H9 (cell line): ENCODE results near the gene PRPF40A. TPM values are rescaled to one million over a fixed set of nuclear protein-coding genes. Genes with fewer than 3 reads are reported as not detected.
A peak's percentile ranks its signal among the peaks of the same experiment; 100 is the strongest.

Experiments used
- DNase-seq: peaks from one replicate; pipeline ENCODE4 v3.0.0-alpha.2; 2017
- H2AFZ ChIP-seq: one replicate; pipeline ENCODE4 v1.6.1; 2013; ENCODE audit warnings: mild to moderate bottlenecking, low read length, control low read depth, moderate library complexity
- H2AK5ac ChIP-seq: 2 replicates; pipeline ENCODE4 v1.6.1; 2013; ENCODE audit warnings: low read length, control low read depth, mixed read lengths; ENCODE audit not compliant: insufficient read length
- H2BK120ac ChIP-seq: one replicate; pipeline ENCODE4 v1.6.1; 2013; ENCODE audit warnings: low read depth, mild to moderate bottlenecking, low read length, control low read depth, inconsistent platforms; ENCODE audit not compliant: poor library complexity, severe bottlenecking
- H2BK12ac ChIP-seq: 2 replicates; pipeline ENCODE4 v1.6.1; 2013; ENCODE audit warnings: low read length, control low read depth, mixed read lengths, low read depth; ENCODE audit not compliant: insufficient read length
- H2BK15ac ChIP-seq: 2 replicates; pipeline ENCODE4 v1.6.1; 2013; ENCODE audit warnings: low read depth, low read length, control low read depth
- H2BK20ac ChIP-seq: one replicate; pipeline ENCODE4 v1.6.1; 2013; ENCODE audit warnings: low read depth, mild to moderate bottlenecking, low read length, control low read depth, inconsistent platforms; ENCODE audit not compliant: poor library complexity, severe bottlenecking
- H2BK5ac ChIP-seq: 2 replicates; pipeline ENCODE4 v1.6.1; 2013; ENCODE audit warnings: low read length, control low read depth, mixed read lengths; ENCODE audit not compliant: insufficient read length
- H3K14ac ChIP-seq: 2 replicates; pipeline ENCODE4 v1.6.1; 2013; ENCODE audit warnings: low read length, control low read depth; ENCODE audit not compliant: insufficient read depth
- H3K18ac ChIP-seq: 2 replicates; pipeline ENCODE4 v1.6.1; 2013; ENCODE audit warnings: low read depth, mild to moderate bottlenecking, mixed read lengths, low read length, control low read depth; ENCODE audit not compliant: insufficient read length
- H3K23ac ChIP-seq: 2 replicates; pipeline ENCODE4 v1.6.1; 2013; ENCODE audit warnings: low read length, control low read depth, mixed read lengths, low read depth; ENCODE audit not compliant: insufficient read length
- H3K23me2 ChIP-seq: 2 replicates; pipeline ENCODE4 v1.6.1; 2013; ENCODE audit warnings: low read depth, mild to moderate bottlenecking, mixed read lengths, low read length, control low read depth; ENCODE audit not compliant: insufficient read length, poor library complexity, severe bottlenecking
- H3K27ac ChIP-seq: 2 replicates; pipeline ENCODE4 v1.5.1; 2013; ENCODE audit warnings: low read length, control low read depth, mixed read lengths, low read depth; ENCODE audit not compliant: insufficient read length
- H3K27me3 ChIP-seq: 2 replicates; pipeline ENCODE4 v1.6.1; 2013; ENCODE audit warnings: low read length, control low read depth, inconsistent platforms; ENCODE audit not compliant: insufficient read depth
- H3K4ac ChIP-seq: 2 replicates; pipeline ENCODE4 v1.6.1; 2013; ENCODE audit warnings: low read depth, mild to moderate bottlenecking, control low read depth, inconsistent platforms, low read length, moderate library complexity
- H3K4me1 ChIP-seq: 2 replicates; pipeline ENCODE4 v1.6.1; 2013; ENCODE audit warnings: low read length, control low read depth, inconsistent platforms; ENCODE audit not compliant: insufficient read depth
- H3K4me2 ChIP-seq: 2 replicates; pipeline ENCODE4 v1.6.1; 2013; ENCODE audit warnings: low read length, control low read depth, mixed read lengths; ENCODE audit not compliant: insufficient read length, insufficient read depth
- H3K56ac ChIP-seq: 2 replicates; pipeline ENCODE4 v1.6.1; 2013; ENCODE audit warnings: low read depth, mild to moderate bottlenecking, mixed read lengths, low read length, control low read depth; ENCODE audit not compliant: insufficient read length
- H3K79me1 ChIP-seq: 2 replicates; pipeline ENCODE4 v1.6.1; 2013; ENCODE audit warnings: low read depth, mild to moderate bottlenecking, moderate library complexity, low read length, control low read depth, inconsistent platforms; ENCODE audit not compliant: insufficient read depth, poor library complexity, severe bottlenecking
- H3K79me2 ChIP-seq: 2 replicates; pipeline ENCODE4 v1.6.1; 2013; ENCODE audit warnings: low read length, control low read depth, inconsistent platforms; ENCODE audit not compliant: insufficient read depth
- H3K9ac ChIP-seq: 2 replicates; pipeline ENCODE4 v1.6.1; 2013; ENCODE audit warnings: low read length, control low read depth, mixed read lengths; ENCODE audit not compliant: insufficient read length; ENCODE audit errors: extremely low read depth
- H3K9me3 ChIP-seq: one replicate; pipeline ENCODE4 v1.6.1; 2013; ENCODE audit warnings: low read depth, low read length, inconsistent platforms; ENCODE audit not compliant: control insufficient read depth
- H3T11ph ChIP-seq: one replicate; pipeline ENCODE4 v1.6.1; 2013; ENCODE audit warnings: mild to moderate bottlenecking, low read length, control low read depth, inconsistent platforms
- H4K20me1 ChIP-seq: one replicate; pipeline ENCODE4 v1.6.1; 2013; ENCODE audit not compliant: control insufficient read depth, insufficient read length, insufficient read depth
- H4K5ac ChIP-seq: 2 replicates; pipeline ENCODE4 v1.6.1; 2013; ENCODE audit warnings: low read depth, mild to moderate bottlenecking, mixed read lengths, low read length, control low read depth; ENCODE audit not compliant: insufficient read length
- H4K8ac ChIP-seq: replicated peaks from 2 replicates; pipeline ENCODE4 v1.6.1; 2013; ENCODE audit warnings: low read length, control low read depth, mixed read lengths, low read depth; ENCODE audit not compliant: insufficient read length
- H4K91ac ChIP-seq: 2 replicates; pipeline ENCODE4 v1.6.1; 2013; ENCODE audit warnings: low read depth, mild to moderate bottlenecking, moderate library complexity, mixed read lengths, low read length, control low read depth; ENCODE audit not compliant: insufficient read length
- H3K27ac Mint-ChIP-seq, 3 experiments: 2 replicates in 2 of 3; 3 replicates in 1 of 3; pipeline ENCODE4 v1.8.0; 2020 to 2021; ENCODE audit warnings: mixed read lengths in 3 of 3, mild to moderate bottlenecking in 1 of 3, moderate library complexity in 1 of 3
- H3K27me3 Mint-ChIP-seq: 2 replicates; pipeline ENCODE4 v1.8.0; 2021; ENCODE audit warnings: low read depth, mild to moderate bottlenecking, moderate library complexity, mixed read lengths
- H3K36me3 Mint-ChIP-seq, 3 experiments: 2 replicates in 2 of 3; 3 replicates in 1 of 3; pipeline ENCODE4 v1.8.0; 2020 to 2021; ENCODE audit warnings: low read depth in 3 of 3, mixed read lengths in 3 of 3; ENCODE audit not compliant: insufficient read depth in 1 of 3
- H3K4me1 Mint-ChIP-seq, 2 experiments: 2 replicates each; pipeline ENCODE4 v1.8.0; 2020; ENCODE audit warnings: mixed read lengths in 2 of 2
- H3K4me3 Mint-ChIP-seq, 2 experiments: 2 replicates in 1 of 2; 3 replicates in 1 of 2; pipeline ENCODE4 v1.8.0; 2020 to 2021; ENCODE audit warnings: mild to moderate bottlenecking in 2 of 2, mixed read lengths in 2 of 2, moderate library complexity in 1 of 2
- H3K9me3 Mint-ChIP-seq, 2 experiments: 2 replicates in 1 of 2; 3 replicates in 1 of 2; pipeline ENCODE4 v1.8.0; 2020; ENCODE audit warnings: mild to moderate bottlenecking in 2 of 2, mixed read lengths in 2 of 2, moderate library complexity in 1 of 2
- WGBS: extraction: QIAGEN DNeasy Blood & Tissue Kit; methylation state at CpG from one replicate; pipeline ENCODE4 v1.1.7; 2013; ENCODE audit warnings: missing lambda C conversion rate, low lambda C conversion rate, mixed read lengths; ENCODE audit not compliant: insufficient read length; ENCODE audit errors: extremely low coverage; 5-methylcytosine and 5-hydroxymethylcytosine counted together
- total RNA-seq: library from RNA; stranded (reverse); gene quantifications from 2 replicates; pipeline ENCODE4 v1.2.1, GENCODE V29; 2021
- TF ChIP-seq, protein P1 (sequence below): fragments of 200-600 bp; sonication (generic); conservative IDR thresholded peaks from 3 replicates; pipeline ENCODE4 v1.8.0; 2021; ENCODE audit warnings: antibody characterized with exemption, mild to moderate bottlenecking

PRPF40A gene
- total RNA-seq, 1 experiment from 2014 or later = 158 TPM

DNA sequence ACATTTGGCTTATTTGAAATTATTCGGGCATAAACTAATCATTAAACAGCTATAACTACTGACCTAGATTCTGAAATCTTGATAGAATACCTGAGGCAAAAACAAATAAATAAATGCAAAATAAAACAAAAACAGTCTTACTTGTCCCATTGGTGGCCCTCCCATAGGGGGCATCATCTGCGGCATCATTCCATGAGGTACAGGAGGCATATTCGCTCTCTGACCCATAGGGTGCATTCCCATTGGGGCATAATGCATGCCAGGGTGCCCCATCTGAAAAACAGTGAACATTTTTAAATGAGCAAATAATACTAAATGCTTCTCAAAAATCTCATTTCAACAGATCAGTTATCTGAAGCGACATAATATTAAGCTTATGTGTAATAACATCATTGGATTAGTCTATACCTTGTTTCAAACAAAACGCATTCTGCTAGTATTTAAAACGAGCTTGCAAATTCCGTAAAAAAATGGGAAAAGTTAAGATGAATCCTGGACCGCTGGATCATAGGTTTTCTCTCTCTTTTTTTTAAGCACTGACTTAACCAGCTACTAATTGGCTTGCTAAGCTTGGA lies 1.3 kb downstream of the PRPF40A start:
- no peak overlapping the region for H4K8ac ChIP-seq
- TF ChIP-seq, protein P1, sequence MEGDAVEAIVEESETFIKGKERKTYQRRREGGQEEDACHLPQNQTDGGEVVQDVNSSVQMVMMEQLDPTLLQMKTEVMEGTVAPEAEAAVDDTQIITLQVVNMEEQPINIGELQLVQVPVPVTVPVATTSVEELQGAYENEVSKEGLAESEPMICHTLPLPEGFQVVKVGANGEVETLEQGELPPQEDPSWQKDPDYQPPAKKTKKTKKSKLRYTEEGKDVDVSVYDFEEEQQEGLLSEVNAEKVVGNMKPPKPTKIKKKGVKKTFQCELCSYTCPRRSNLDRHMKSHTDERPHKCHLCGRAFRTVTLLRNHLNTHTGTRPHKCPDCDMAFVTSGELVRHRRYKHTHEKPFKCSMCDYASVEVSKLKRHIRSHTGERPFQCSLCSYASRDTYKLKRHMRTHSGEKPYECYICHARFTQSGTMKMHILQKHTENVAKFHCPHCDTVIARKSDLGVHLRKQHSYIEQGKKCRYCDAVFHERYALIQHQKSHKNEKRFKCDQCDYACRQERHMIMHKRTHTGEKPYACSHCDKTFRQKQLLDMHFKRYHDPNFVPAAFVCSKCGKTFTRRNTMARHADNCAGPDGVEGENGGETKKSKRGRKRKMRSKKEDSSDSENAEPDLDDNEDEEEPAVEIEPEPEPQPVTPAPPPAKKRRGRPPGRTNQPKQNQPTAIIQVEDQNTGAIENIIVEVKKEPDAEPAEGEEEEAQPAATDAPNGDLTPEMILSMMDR = peak; percentile 89
- H2BK120ac ChIP-seq = no peak overlapping the region
- no peak overlapping the region for H3K23ac ChIP-seq
- Mint-ChIP-seq H3K4me3 (peak overlapping the region; percentile 97 to 99), H3K9me3 (no peaks in the 10 kb centered on the region; a peak in 3 of 5 replicates), H3K27me3 (no peaks in the 10 kb centered on the region), H3K4me1 (peaks cover 23% of the 10 kb centered on the region in 2 experiments), H3K27ac (peak overlapping the region in 2 of 3 experiments; percentile 68 to 99; a peak in 2 of 7 replicates), H3K36me3 (peaks cover 33 to 52% (median 51%) of the 10 kb centered on the region in 3 experiments)
- H2AFZ ChIP-seq = no peak overlapping the region
- no peaks in the 10 kb centered on the region; the same call in 1 of the 2 replicates for H3K4me1 ChIP-seq
- H2BK15ac ChIP-seq = no peak overlapping the region
- DNase-seq = peak; percentile 57
- H3K56ac ChIP-seq = no peak overlapping the region
- H4K20me1 ChIP-seq = no peaks in the 10 kb centered on the region
- H3K18ac ChIP-seq = no peak overlapping the region
- H3T11ph ChIP-seq = no peak overlapping the region
- H2BK20ac ChIP-seq = no peak overlapping the region
- peak overlapping the region; percentile 68 for H3K4me2 ChIP-seq
- no peak overlapping the region for H2AK5ac ChIP-seq
- H3K9ac ChIP-seq = peak overlapping the region; percentile 99
- no peak overlapping the region for H3K14ac ChIP-seq
- H3K23me2 ChIP-seq = no peaks in the 10 kb centered on the region
- H3K27me3 ChIP-seq = no peaks in the 10 kb centered on the region
- H2BK12ac ChIP-seq = no peak overlapping the region
- H2BK5ac ChIP-seq = no peak overlapping the region
- no peaks in the 10 kb centered on the region for H3K9me3 ChIP-seq
- peaks cover 2% of the 10 kb centered on the region for H3K79me1 ChIP-seq
- H3K27ac ChIP-seq = no peak overlapping the region
- H4K5ac ChIP-seq = no peak overlapping the region
- no CpG with 5 or more reads among the region's 8 CpGs for WGBS
- peaks cover 43% of the 10 kb centered on the region; the same call in 1 of the 2 replicates for H3K79me2 ChIP-seq
- H4K91ac ChIP-seq = no peak overlapping the region
- H3K4ac ChIP-seq = no peak overlapping the region
